Subcutaneous abdominal adipose tissue (tissue), 5 donors: ENCODE results near the gene ABCA1.
"Not testable (repeated sequence)": the region's sequence is repeated elsewhere in the genome, so short reads cannot be mapped to it uniquely, and the experiment has no call there.

Source experiments
- H3K27ac ChIP-seq: one replicate; pipeline ENCODE4 v1.7.0; 2013; ENCODE audit warnings: low read depth, mild to moderate bottlenecking, inconsistent platforms, low read length, moderate library complexity
- H3K27me3 ChIP-seq, 5 donors: one replicate each; pipeline ENCODE4 v1.7.0; 2013; ENCODE audit warnings: low read length in 5 of 5, inconsistent platforms in 1 of 5; ENCODE audit not compliant: control insufficient read depth in 5 of 5, insufficient read depth in 4 of 5
- H3K36me3 ChIP-seq, 5 donors: one replicate each; pipeline ENCODE4 v1.7.0; 2013; ENCODE audit warnings: low read length in 5 of 5; ENCODE audit not compliant: control insufficient read depth in 5 of 5, insufficient read depth in 5 of 5
- H3K4me1 ChIP-seq, 5 donors: one replicate each; pipeline ENCODE4 v1.7.0; 2013; ENCODE audit warnings: low read length in 5 of 5, mild to moderate bottlenecking in 3 of 5, moderate library complexity in 1 of 5; ENCODE audit not compliant: control insufficient read depth in 5 of 5, insufficient read depth in 5 of 5
- H3K4me3 ChIP-seq, 5 donors: one replicate each; pipeline ENCODE4 v1.7.0; 2013; ENCODE audit warnings: low read length in 5 of 5, low read depth in 1 of 5
- H3K9ac ChIP-seq, 5 donors: one replicate each; pipeline ENCODE4 v1.7.0; 2013; ENCODE audit warnings: low read length in 5 of 5, mild to moderate bottlenecking in 4 of 5, moderate library complexity in 3 of 5
- H3K9me3 ChIP-seq, 5 donors: one replicate each; pipeline ENCODE4 v1.7.0; 2013; ENCODE audit warnings: low read length in 5 of 5; ENCODE audit not compliant: control insufficient read depth in 5 of 5
- donor health status: healthy.
- donor health status: healthy.
- donor health status: healthy.
- donor health status: healthy.
- donor health status: healthy.

The ABCA1 gene

GRCh38 chr9:104923740-104924139 lies 4.2 kb downstream of the ABCA1 start:
- Histone ChIP-seq H3K36me3 (peaks cover 3 to 7% (median 5%) of the 10 kb centered on the region in 5 donors), H3K27me3 (no peaks in the 10 kb centered on the region), H3K9ac (peak overlapping the region in 1 of 5 donors; percentile 61), H3K9me3 (no peaks in the 10 kb centered on the region), H3K4me1 (peaks cover 0 to 73% (median 61%) of the 10 kb centered on the region in 5 donors), H3K4me3 (peak overlapping the region; percentile 1 to 85 (median 25)), H3K27ac (peak overlapping the region; percentile 97)

GRCh38 chr9:104923289-104923688 lies 4.7 kb downstream of the ABCA1 start:
- Histone ChIP-seq H3K4me1 (peaks cover 0 to 71% (median 61%) of the 10 kb centered on the region in 5 donors), H3K9me3 (no peaks in the 10 kb centered on the region), H3K27me3 (no peaks in the 10 kb centered on the region), H3K27ac (peak overlapping the region; percentile 97), H3K4me3 (peak overlapping the region in 3 of 5 donors; percentile 6 to 85 (median 55)), H3K9ac (peak overlapping the region in 1 of 5 donors; percentile 61), H3K36me3 (peaks cover 3 to 7% (median 6%) of the 10 kb centered on the region in 5 donors)

- H3K27ac ChIP-seq = peak overlapping the region; percentile 97
- not testable (repeated sequence) for H3K9me3 ChIP-seq, H3K27me3 ChIP-seq
- peaks cover 0 to 70% (median 63%) of the 10 kb centered on the region in 5 donors for H3K4me1 ChIP-seq
- peaks cover 3 to 11% (median 7%) of the 10 kb centered on the region in 5 donors for H3K36me3 ChIP-seq
- peak overlapping the region in 1 of 5 donors; percentile 61 for H3K9ac ChIP-seq
- H3K4me3 ChIP-seq = peak overlapping the region in 3 of 5 donors; percentile 40 to 85 (median 55)
These were observed 5.2 kb downstream of the ABCA1 start for GRCh38 chr9:104922748-104923147.

GRCh38 chr9:104921067-104921741 lies 6.8 kb downstream of the ABCA1 start:
- H3K4me3 ChIP-seq = no peak overlapping the region
- H3K4me1 ChIP-seq = peaks cover 0 to 82% (median 74%) of the 10 kb centered on the region in 5 donors
- peaks cover 6 to 12% (median 7%) of the 10 kb centered on the region in 5 donors for H3K36me3 ChIP-seq
- H3K27me3 ChIP-seq = no peaks in the 10 kb centered on the region
- H3K9me3 ChIP-seq = no peaks in the 10 kb centered on the region
- H3K27ac ChIP-seq = peak overlapping the region; percentile 97
- peak overlapping the region in 2 of 5 donors; percentile 10 to 48 for H3K9ac ChIP-seq

GRCh38 chr9:104915753-104916152 lies 12.2 kb downstream of the ABCA1 start:
- peaks cover 9 to 81% (median 69%) of the 10 kb centered on the region in 5 donors for H3K4me1 ChIP-seq
- H3K36me3 ChIP-seq = peaks cover 0 to 12% (median 2%) of the 10 kb centered on the region in 5 donors
- peak overlapping the region in 1 of 5 donors; percentile 19 for H3K9ac ChIP-seq
- no peaks in the 10 kb centered on the region for H3K9me3 ChIP-seq
- H3K27ac ChIP-seq = peak overlapping the region; percentile 75
- H3K27me3 ChIP-seq = no peaks in the 10 kb centered on the region
- no peak overlapping the region for H3K4me3 ChIP-seq

GRCh38 chr9:104915049-104915448 lies 12.9 kb downstream of the ABCA1 start:
- H3K9ac ChIP-seq = peak overlapping the region in 2 of 5 donors; percentile 19 to 38
- H3K4me3 ChIP-seq = peak overlapping the region in 1 of 5 donors; percentile 3
- no peaks in the 10 kb centered on the region for H3K27me3 ChIP-seq
- no peaks in the 10 kb centered on the region for H3K9me3 ChIP-seq
- H3K4me1 ChIP-seq = peaks cover 10 to 86% (median 75%) of the 10 kb centered on the region in 5 donors
- H3K36me3 ChIP-seq = peaks cover 0 to 12% (median 2%) of the 10 kb centered on the region in 5 donors
- H3K27ac ChIP-seq = peak overlapping the region; percentile 75

- Histone ChIP-seq H3K27ac (peak overlapping the region; percentile 75), H3K4me3 (no peak overlapping the region), H3K27me3 (no peaks in the 10 kb centered on the region), H3K9me3 (no peaks in the 10 kb centered on the region), H3K9ac (no peak overlapping the region), H3K36me3 (peaks cover 0 to 12% (median 2%) of the 10 kb centered on the region in 5 donors), H3K4me1 (peaks cover 14 to 92% (median 80%) of the 10 kb centered on the region in 5 donors)
These were observed 13.5 kb downstream of the ABCA1 start for GRCh38 chr9:104914466-104914865.

GRCh38 chr9:104912606-104913005 lies 15.3 kb downstream of the ABCA1 start:
- peak overlapping the region; percentile 98 for H3K27ac ChIP-seq
- no peaks in the 10 kb centered on the region for H3K9me3 ChIP-seq
- no peaks in the 10 kb centered on the region for H3K27me3 ChIP-seq
- H3K36me3 ChIP-seq = peaks cover 0 to 3% (median 0%) of the 10 kb centered on the region in 5 donors
- H3K9ac ChIP-seq = peak overlapping the region in 1 of 5 donors; percentile 37
- H3K4me1 ChIP-seq = peaks cover 16 to 92% (median 88%) of the 10 kb centered on the region in 5 donors
- H3K4me3 ChIP-seq = no peak overlapping the region

- Histone ChIP-seq H3K36me3 (peaks cover 0 to 3% (median 0%) of the 10 kb centered on the region in 5 donors), H3K4me3 (no peak overlapping the region), H3K9ac (peak overlapping the region in 1 of 5 donors; percentile 6), H3K27me3 (no peaks in the 10 kb centered on the region), H3K27ac (peak overlapping the region; percentile 98), H3K4me1 (peaks cover 27 to 94% (median 91%) of the 10 kb centered on the region in 5 donors), H3K9me3 (no peaks in the 10 kb centered on the region)
These were observed 16.8 kb downstream of the ABCA1 start for GRCh38 chr9:104911032-104911607.
